Muscle layer of duodenum (tissue), 2 donors: ENCODE measurements around the gene DPH6.

Experiments
- H3K27ac ChIP-seq: one replicate; pipeline ENCODE4 v1.7.0; 2013; ENCODE audit warnings: mild to moderate bottlenecking, low read length
- H3K27me3 ChIP-seq: one replicate; pipeline ENCODE4 v1.7.0; 2013; ENCODE audit warnings: low read depth, mild to moderate bottlenecking, control low read depth, low read length
- H3K36me3 ChIP-seq, 2 donors: one replicate each; pipeline ENCODE4 v1.7.0; 2013; ENCODE audit warnings: low read length in 2 of 2, control low read depth in 1 of 2, mild to moderate bottlenecking in 1 of 2; ENCODE audit not compliant: insufficient read depth in 2 of 2, control insufficient read depth in 1 of 2
- H3K4me1 ChIP-seq, 2 donors: one replicate each; pipeline ENCODE4 v1.7.0; 2013; ENCODE audit warnings: low read length in 2 of 2, mild to moderate bottlenecking in 2 of 2, control low read depth in 1 of 2, moderate library complexity in 1 of 2; ENCODE audit not compliant: insufficient read depth in 2 of 2, control insufficient read depth in 1 of 2
- H3K4me3 ChIP-seq, 2 donors: one replicate each; pipeline ENCODE4 v1.7.0; 2013; ENCODE audit warnings: low read length in 2 of 2, low read depth in 1 of 2, mild to moderate bottlenecking in 1 of 2
- H3K9me3 ChIP-seq, 2 donors: one replicate each; pipeline ENCODE4 v1.7.0; 2013; ENCODE audit warnings: low read length in 2 of 2, control low read depth in 1 of 2, mild to moderate bottlenecking in 1 of 2; ENCODE audit not compliant: control insufficient read depth in 1 of 2
- donor health status: healthy.

Gene DPH6

DNA sequence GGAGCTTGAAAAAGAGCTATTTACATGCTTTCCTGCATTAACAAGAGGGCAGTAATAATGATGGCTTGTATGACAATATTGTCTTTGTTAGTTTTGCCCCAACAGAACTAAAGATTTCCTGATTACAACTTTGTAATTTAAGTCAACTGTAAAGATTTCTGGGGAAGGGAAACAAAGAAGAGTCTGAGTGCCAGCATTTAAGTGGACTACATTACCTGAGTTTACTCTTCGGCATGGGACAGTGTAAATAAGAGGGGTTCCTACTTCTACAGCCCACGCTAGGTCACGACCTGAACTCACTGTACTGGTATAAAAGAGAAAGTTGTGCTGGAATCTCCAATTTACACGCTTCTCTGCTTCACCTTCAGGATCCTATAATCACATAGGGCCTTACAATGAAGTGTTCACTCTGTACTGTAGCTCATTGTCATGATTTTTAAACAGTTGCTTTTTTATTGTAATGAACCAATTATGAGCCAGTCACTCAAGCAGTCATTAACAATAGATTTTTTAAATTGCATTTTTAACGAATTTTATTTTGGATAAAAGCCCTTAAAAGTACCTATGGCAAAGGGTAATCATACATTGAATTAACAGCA, 39.6 kb downstream of the DPH6 start:
- Histone ChIP-seq H3K36me3 (no peaks in the 10 kb centered on the region), H3K4me3 (peak overlapping the region in 1 of 2 donors; percentile 8), H3K9me3 (no peaks in the 10 kb centered on the region), H3K27ac (no peak overlapping the region), H3K4me1 (peaks cover 4 to 5% of the 10 kb centered on the region in 2 donors), H3K27me3 (no peaks in the 10 kb centered on the region)

DNA sequence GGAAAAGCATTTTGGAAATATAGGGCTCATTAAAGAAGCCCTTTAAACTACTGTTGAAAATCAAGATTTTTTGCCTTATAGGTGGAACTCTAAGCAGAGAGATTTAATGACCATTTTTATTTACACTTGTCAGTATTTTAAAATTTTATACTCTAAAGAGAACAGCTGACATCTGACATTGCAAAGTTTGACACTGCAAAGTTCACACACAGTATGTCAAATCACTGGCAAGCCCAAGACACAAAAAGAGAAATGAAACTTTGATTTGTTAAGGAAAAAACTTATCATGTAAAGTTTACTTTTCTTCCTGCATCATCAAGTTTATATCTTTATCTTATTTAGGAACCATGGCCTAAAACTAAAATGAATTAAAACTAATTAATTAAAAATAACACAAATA, 40.2 kb downstream of the DPH6 start:
- no peaks in the 10 kb centered on the region for H3K9me3 ChIP-seq
- no peak overlapping the region for H3K4me3 ChIP-seq
- no peak overlapping the region for H3K27ac ChIP-seq
- no peaks in the 10 kb centered on the region for H3K27me3 ChIP-seq
- H3K4me1 ChIP-seq, result peaks cover 4 to 5% of the 10 kb centered on the region in 2 donors
- no peaks in the 10 kb centered on the region for H3K36me3 ChIP-seq

DNA sequence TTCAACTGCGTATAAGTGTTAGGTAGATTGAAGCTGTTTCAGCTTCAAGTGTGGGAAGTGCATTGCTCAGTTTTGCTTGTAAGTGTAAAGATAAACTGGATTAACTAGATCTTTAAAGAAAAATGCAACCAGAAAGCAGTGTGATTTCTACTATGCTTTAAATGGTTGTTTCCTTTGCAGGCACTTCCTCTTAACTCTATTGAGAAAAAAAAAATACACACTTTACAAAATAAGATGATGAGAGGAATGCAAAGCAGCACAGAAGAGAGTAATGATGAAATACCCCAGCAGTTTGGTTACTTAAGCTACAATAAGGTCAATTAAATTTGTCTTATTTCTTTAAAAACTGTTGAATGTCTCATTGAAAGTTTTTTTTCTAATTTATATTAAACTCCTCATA, 40.8 kb downstream of the DPH6 start:
- H3K4me1 ChIP-seq, result peaks cover 4 to 5% of the 10 kb centered on the region in 2 donors
- H3K36me3 ChIP-seq, result no peaks in the 10 kb centered on the region
- no peak overlapping the region for H3K4me3 ChIP-seq
- no peaks in the 10 kb centered on the region for H3K9me3 ChIP-seq
- no peak overlapping the region for H3K27ac ChIP-seq
- no peaks in the 10 kb centered on the region for H3K27me3 ChIP-seq

DNA sequence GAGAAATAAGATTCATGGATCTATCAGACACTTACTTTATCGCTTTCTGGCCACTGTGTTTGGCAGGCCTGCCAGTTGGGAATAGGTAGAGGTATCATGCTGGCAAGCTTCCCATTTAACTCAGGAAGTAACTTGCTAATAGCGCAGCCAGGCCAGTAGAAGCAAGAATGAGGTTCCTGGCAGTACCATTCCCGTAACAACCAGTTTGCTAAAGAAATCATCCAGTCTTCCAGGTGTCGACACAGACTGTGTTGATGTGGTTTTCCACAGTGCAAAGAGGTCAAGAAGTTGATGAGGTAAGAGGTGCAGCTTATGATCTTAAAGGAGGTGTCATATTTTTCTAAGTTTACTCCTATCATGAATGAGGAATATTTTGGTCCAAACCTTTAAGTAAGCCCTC, 46.2 kb downstream of the DPH6 start:
- Histone ChIP-seq H3K36me3 (no peaks in the 10 kb centered on the region), H3K27me3 (no peaks in the 10 kb centered on the region), H3K27ac (no peak overlapping the region), H3K9me3 (no peaks in the 10 kb centered on the region), H3K4me3 (no peak overlapping the region), H3K4me1 (peaks cover 0 to under 1% of the 10 kb centered on the region in 2 donors)

DNA sequence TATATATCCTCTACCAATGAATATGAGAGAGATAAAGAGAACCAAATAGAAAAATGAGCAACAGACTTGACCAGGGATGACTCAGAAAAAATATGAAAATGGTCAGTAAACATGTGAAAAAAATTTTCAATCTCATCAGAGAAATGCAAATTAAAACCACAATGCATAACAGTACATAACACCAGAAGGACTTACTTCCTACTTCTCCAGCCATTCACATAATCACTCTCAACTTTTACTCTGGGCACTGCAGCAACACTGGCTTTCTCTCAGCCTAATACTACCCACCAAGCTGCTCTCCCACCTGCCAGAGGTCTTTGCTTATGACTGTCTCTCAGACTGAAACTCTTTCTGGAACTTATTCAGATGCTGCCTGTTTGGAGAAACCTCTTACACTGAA, 49.4 kb downstream of the DPH6 start:
- H3K36me3 ChIP-seq, result no peaks in the 10 kb centered on the region
- H3K27ac ChIP-seq, result no peak overlapping the region
- no peaks in the 10 kb centered on the region for H3K9me3 ChIP-seq
- no peaks in the 10 kb centered on the region for H3K27me3 ChIP-seq
- H3K4me1 ChIP-seq, result no peaks in the 10 kb centered on the region
- no peak overlapping the region for H3K4me3 ChIP-seq

DNA sequence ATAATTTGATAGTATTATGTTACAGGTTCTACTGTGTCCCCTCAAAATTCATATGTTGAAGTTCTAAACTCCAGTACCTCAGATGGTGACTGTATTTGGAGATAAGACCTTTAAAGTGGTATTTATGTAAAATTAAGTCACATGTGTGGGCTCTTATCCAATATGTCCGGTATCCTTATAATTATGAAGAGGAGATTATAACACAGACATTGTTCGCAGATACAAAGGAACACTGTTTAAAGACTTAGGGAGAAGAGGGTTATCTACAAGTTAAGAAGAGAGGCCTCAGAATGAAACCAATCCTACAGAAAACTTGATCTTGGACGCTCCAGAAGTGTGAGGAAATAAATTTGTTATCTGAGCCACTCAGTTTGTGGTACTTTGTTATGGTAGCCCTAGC, 50.9 kb downstream of the DPH6 start:
- H3K4me3 ChIP-seq, result no peak overlapping the region
- H3K27ac ChIP-seq, result no peak overlapping the region
- no peaks in the 10 kb centered on the region for H3K36me3 ChIP-seq
- no peaks in the 10 kb centered on the region for H3K27me3 ChIP-seq
- no peaks in the 10 kb centered on the region for H3K9me3 ChIP-seq
- H3K4me1 ChIP-seq, result no peaks in the 10 kb centered on the region

DNA sequence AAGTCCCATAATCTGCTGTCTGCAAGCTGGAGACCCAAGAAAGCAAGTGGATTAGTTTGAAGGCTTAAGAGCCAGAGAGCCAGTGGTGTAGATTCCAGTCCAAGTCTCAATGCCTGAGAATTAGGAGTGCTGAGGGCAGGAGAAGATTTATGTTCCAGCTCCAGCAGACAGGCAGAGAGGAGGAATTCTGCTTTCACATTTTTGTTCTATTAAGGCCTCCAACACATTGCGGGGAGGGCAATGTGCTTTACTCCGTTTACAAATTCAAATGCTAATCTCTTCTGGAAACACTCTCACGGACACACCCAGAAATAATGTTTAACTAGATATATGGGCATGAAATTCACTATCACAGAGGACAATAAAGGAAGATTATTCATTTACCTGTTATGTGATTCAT, 54.0 kb downstream of the DPH6 start:
- H3K4me3 ChIP-seq, result no peak overlapping the region
- no peak overlapping the region for H3K27ac ChIP-seq
- H3K9me3 ChIP-seq, result peaks cover 0 to 2% of the 10 kb centered on the region in 2 donors
- H3K27me3 ChIP-seq, result no peaks in the 10 kb centered on the region
- H3K4me1 ChIP-seq, result no peaks in the 10 kb centered on the region
- no peaks in the 10 kb centered on the region for H3K36me3 ChIP-seq

DNA sequence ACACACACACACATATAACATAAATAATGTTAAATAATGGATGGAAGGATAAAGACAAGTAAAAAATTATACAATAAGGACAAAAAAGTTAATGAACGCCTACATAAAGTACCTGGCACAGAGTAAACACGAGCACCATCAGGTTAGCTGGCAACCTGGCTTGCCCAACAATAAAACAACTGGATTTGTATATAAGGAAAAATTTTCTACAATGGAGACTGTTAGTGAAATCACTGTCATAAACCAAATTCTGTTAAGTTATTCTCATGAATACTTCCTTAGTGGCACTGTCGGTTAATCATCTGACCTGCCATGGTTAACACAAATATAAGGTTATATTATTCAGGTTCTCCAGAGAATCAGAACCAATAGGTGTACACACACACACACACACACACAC, 54.8 kb downstream of the DPH6 start:
- Histone ChIP-seq H3K4me3 (no peak overlapping the region), H3K27ac (no peak overlapping the region), H3K36me3 (no peaks in the 10 kb centered on the region), H3K9me3 (peaks cover 0 to 2% of the 10 kb centered on the region in 2 donors), H3K4me1 (no peaks in the 10 kb centered on the region), H3K27me3 (no peaks in the 10 kb centered on the region)

DNA sequence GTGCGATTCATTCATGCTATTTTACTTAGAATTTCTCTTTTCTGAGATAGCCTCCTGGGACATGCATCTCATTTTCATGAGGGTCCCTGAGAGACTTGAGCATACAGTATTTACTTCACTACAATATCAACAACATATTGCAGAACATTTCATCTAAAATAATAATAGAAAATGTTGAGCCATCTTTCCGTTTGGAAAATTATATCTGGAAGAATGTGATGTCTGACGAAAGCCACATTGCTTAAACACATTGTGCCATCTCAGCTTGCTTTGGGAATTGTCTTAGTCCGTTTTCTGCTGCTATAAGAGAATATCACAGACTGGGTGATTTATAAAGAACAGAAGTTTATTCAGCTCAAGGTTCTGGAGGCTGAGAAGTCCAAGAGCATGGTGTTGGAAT, 55.5 kb downstream of the DPH6 start:
- Histone ChIP-seq H3K4me1 (no peaks in the 10 kb centered on the region), H3K27ac (no peak overlapping the region), H3K36me3 (no peaks in the 10 kb centered on the region), H3K9me3 (peaks cover 0 to 2% of the 10 kb centered on the region in 2 donors), H3K27me3 (no peaks in the 10 kb centered on the region), H3K4me3 (no peak overlapping the region)

DNA sequence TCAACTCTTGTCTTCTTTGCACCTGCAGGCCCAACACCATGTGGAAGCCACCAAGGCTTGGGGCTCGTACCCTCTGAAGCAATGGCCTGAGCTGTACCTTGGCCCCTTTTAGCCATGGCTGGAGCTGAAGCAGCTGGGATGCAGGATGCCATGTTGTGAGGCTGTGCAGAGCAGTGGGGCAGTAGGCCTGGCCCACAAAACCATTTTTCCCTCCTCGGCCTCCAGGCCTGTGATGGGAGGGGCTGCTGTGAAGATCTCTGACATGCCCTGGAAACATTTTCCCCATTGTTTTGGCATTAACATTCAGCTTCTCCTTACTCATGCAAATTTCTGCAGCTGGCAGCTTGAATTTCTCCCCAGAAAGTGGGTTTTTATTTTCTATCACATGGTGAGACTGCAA, 58.5 kb downstream of the DPH6 start:
- Histone ChIP-seq H3K36me3 (no peaks in the 10 kb centered on the region), H3K9me3 (peaks cover 0 to 2% of the 10 kb centered on the region in 2 donors), H3K4me1 (no peaks in the 10 kb centered on the region), H3K27me3 (no peaks in the 10 kb centered on the region), H3K27ac (no peak overlapping the region), H3K4me3 (no peak overlapping the region)

DNA sequence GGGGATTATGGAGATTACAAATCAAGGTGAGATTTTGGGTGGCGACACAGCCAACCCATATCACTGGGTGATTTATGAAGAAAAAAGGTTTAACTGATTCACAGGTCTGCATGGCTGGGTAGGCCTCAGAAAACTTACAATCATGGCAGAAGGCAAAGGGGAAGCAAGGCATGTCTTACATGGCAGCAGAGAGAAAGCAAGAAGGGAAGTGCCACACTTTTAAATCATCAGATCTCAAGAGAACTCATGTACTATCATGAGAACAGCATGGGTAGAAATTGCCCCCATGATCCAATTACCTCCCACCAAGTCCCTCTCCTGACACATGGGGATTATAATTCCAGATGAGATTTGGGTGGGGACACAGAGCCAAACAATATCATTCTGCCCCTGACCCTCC, 59.7 kb downstream of the DPH6 start:
- no peaks in the 10 kb centered on the region for H3K27me3 ChIP-seq
- peaks cover 0 to 2% of the 10 kb centered on the region in 2 donors for H3K9me3 ChIP-seq
- H3K4me1 ChIP-seq, result no peaks in the 10 kb centered on the region
- no peak overlapping the region for H3K27ac ChIP-seq
- no peaks in the 10 kb centered on the region for H3K36me3 ChIP-seq
- no peak overlapping the region for H3K4me3 ChIP-seq

DNA sequence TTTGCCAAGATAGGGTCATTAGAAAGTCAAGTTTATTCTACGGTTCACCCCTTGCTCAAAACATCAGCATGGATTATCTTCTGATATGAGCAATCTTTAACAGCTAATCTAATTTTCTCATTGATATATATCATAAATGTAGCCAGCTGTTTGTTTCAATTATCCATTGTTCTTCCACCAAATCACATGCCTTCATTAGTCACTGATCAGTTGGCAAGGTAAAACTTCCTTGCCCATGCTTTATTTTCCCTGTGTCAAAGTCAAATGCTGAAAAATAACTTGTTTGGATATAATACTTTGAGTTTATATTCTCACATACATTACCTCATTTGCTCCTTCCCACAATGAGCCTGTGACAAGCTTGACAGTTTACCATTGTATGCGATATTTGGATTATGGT, 60.6 kb downstream of the DPH6 start:
- Histone ChIP-seq H3K27me3 (no peaks in the 10 kb centered on the region), H3K27ac (no peak overlapping the region), H3K4me3 (no peak overlapping the region), H3K4me1 (no peaks in the 10 kb centered on the region), H3K9me3 (peaks cover 0 to 2% of the 10 kb centered on the region in 2 donors), H3K36me3 (no peaks in the 10 kb centered on the region)
